Thyroid gland (tissue), 4 donors: ENCODE measurements around the gene ZNF862.
"Not testable (repeated sequence)": the region's sequence is repeated elsewhere in the genome, so short reads cannot be mapped to it uniquely, and the experiment has no call there.

ENCODE experiments used
- CTCF ChIP-seq, 6 experiments: fragments of 200-600 bp in 3 of 6; fragments of 450-650 bp in 3 of 6; sonication (generic) in 3 of 6; IDR thresholded peaks; one replicate each; pipeline ENCODE4 v1.5.1; 2016 to 2019; ENCODE audit warnings: antibody characterized with exemption in 6 of 6, mild to moderate bottlenecking in 2 of 6, inconsistent platforms in 1 of 6, moderate library complexity in 1 of 6
- POLR2A ChIP-seq, 2 donors: fragments of 450-650 bp; IDR thresholded peaks; one replicate each; pipeline ENCODE4 v1.6.1; 2017; ENCODE audit warnings: antibody characterized with exemption in 2 of 2, mild to moderate bottlenecking in 2 of 2, moderate library complexity in 1 of 2

GRCh38 chr7:149912126-149912525 lies 74.0 kb downstream of the ZNF862 start:
- TF ChIP-seq CTCF, POLR2A (IDR thresholded peaks at IDR 0.05): not testable (repeated sequence)
